CD4-positive, alpha-beta T cell treated with Interleukin-4 for 1 hour (primary cell): ENCODE results near the gene DIS3L2.

Source experiments
- DNase-seq, 2 donors: peaks; one replicate each; pipeline ENCODE4 v3.0.0-alpha.2; 2020 to 2022

DIS3L2 gene

DNA sequence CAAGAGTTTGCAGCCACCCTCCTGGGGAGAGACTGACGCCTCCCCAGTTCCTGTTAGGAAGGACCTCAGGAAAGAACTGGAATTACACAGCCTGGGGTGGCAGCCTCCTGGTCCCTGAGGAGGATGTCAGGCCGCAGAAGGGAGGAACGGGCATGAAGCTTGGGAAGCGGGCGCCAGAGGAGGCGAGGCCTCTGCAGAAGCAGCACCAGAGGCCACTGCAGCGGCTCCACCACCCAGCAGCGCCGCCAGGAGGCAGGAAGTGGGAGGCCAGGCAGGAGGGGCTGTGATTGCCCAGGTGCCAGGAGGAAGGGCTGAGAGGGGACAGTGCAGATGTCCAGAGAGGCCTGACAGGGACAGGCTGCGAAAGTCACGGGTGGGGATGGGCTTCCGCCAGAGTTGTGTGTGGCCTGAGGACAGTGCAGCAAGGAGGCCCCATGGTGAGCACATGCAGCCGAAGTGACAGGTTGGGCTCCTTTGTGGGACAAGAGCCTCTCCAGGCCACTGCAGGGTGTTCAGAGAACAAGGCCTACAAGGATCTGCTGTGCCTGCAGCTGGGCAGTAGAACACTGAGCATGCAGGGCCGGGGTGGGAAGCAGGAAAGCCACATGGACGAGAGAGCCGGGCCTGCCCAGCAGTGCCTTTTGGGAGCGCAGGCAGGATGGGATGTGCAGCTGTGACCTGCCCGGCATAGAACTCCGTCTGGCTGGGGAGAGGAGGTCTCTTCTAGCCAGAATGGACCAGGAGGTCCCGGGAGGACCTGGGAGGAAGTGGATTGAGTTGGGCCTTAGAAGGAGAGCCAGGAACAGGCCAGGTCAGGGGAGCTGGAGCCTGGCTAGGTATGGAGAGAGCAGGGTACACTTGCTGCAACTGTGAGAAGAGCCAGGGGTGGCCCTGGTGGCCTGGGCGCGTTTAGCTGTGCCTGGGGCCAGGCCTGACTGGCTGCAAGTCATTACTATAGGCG lies 377.9 kb downstream of the DIS3L2 start:
- DNase-seq, result no peak

DNA sequence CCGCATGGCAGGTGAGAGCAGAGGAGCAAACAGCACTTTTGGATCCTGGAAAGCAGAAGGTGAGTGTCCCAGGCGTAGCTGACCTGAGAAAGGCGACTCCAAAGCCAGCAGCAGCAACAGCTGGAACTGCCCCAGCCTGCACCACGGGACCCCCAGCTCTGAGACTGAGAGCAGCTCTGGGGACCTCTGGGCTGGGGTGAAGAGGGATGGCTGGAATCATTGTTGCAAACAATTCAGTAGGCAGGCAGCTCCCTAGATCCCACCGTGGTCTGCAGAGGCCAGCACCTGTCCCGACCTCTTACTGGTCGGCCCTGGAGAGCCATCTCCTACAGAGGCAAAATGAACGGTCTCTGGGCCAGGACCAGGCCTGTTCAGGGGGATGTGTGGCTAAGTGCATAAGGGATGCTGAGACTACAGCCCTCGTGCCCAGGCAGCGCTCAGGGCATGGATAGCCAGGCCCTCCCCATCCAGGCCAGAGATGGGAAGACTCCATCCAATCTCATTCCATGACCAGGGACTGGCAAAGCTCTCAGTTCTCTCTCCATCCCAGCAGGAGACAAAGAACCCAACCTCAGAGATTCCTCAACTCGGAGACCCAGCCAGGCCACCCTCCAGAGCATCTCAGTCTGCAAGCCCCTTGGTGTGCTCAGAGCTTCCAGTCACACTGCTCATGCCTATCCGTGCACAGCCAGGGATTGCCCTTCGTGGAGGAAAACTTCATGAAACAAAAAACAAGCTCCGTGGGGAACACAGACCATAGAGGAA lies 378.8 kb downstream of the DIS3L2 start:
- no peak for DNase-seq

DNA sequence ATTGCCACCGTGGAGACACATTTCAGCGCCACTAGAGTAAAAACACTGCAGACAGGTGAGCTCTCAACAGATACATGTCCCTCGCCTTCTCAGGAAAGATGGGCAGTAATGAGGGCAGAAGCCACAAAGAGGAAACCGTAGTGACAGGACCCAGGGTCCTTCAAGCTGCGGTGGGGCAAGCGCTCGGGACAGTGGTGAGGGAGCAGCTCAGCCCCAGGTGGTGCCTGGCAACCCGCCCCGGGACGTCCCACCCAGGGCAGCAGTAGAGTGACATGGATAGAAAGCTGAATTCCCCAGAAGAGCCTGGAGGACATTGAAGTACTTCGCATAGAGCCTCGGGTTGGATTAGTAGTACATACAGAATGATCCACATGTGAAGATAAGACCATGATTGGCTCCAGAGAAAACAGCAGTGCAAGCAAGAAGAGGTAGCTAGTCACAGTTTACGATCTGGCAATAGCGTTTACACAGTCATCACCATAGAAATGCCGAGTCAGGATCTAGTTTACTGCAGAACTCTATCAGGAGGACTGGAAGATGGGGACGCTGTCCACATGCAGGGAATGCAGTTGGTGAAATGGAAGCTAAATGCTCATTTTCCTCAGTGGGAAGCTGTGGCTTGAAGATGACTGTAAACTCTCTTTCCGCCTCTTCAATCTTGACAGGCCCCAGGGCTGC lies 379.7 kb downstream of the DIS3L2 start:
- no peak for DNase-seq

DNA sequence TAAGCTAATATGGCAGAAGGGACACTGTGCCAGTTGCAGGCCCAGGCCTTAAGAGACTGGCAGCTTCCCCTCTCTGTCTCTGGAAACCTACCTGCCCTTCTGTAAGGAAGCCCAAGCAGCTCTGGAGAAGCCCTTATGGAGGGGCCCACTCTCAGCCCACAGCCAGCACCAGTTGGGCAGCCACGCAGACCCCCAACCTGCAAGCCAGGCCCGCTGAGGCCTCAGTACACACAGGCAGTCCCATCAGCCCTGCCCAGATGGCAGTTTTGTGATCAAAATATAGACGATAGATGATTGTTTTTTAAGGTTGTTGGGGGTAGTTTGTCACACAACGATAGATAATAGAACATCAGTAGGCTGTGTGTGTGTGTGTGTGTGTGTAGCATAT lies 380.2 kb downstream of the DIS3L2 start:
- DNase-seq, result no peak

DNA sequence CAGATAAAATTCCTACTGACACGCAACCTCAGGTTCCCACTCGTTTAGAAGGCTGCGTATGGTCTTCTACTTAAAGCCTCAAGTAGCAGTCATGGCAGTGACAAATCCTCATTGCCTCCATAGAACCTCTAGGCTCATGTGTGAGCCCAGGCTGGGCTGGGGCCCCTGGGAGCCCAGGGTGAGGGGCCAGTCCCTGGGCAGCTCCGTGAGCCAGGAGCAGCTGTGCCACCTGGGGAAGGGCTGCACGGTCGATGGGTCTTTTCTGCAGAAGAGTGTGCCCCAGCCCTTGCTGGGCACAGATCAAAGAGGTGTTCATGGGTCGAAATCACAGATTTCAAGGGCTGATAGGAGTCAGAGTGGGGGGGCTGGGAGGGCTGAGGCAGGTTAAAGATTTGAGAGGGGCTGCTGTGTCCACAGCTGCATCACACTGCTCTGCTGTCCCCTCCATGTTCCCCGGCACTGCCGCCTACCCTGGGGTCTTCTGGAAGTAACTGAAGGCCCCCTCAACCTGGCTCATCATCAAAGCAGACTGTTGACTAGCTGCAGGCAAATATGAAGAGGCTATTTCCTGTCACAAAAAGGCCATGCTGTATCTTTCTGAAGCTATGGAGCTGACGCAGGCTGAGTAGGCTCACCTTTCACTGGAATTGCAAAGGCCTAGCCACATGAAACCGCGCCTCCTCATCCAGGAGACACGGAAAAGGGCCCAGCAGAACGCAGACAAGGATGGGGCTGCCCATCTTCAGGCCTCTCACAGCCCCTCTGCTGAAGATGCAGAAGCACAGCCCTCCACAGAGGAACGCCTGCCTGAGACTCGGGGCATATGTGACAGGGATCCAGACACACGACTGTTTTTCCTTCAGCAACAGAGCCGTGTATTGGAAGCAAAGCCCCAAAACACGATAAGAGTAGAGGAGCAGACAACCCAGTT lies 381.4 kb downstream of the DIS3L2 start:
- no peak for DNase-seq

DNA sequence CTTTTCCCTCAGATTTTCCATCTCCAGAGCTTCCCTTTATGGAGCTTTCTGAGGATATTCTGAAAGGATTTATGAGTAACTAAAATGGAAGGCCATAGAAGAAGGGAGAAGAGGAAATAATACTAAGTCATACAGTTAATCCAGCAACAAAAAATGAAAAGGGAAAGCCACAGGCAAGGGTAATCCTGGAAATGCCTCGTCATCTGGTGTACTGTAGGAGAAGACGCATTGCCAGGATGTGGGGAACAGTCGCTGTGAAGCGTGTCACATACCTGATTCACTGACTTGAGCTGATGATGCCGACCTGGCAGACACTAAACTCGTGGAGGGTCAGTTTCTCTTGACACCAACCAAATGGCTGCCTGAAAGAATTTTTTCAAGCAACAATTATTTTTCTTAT lies 382.3 kb downstream of the DIS3L2 start:
- DNase-seq, result no peak

DNA sequence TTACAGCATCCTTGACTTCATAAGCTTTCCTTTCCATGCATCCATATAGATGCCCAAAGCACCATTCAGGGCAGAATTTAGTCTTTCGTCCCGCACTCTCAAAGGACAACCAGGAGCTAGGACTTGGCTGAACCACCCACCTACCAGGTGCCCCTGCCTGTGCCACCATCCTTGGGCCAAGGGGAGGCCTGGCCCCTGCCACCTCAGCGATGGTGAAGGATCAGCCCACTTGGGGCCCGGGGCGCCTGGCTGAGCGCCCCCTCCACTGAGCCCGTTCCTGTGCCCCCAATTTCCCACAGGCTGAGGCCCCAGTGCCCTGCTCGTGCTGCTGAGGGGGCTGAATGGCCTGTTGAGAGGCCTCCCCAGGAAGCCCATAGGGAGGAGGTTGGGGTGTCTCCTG lies 383.7 kb downstream of the DIS3L2 start:
- no peak for DNase-seq

DNA sequence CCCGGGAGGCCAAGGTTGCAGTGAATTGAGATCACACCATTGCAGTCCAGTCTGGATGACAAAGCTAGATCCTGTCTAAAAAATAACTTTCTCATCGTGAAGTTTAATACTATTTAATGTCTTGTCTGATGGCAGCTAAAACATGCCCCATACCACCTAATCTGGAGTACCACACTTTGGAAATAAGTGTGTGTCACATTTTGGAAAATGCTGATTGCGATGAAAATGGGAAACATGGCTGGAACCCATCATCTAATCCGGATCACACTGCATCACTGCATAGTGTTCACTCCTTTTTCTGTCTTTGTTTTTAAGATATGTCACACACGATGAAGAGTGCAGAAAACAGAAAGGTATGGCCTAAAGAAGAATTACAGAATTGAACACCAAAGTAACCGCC lies 385.9 kb downstream of the DIS3L2 start:
- no peak for DNase-seq

DNA sequence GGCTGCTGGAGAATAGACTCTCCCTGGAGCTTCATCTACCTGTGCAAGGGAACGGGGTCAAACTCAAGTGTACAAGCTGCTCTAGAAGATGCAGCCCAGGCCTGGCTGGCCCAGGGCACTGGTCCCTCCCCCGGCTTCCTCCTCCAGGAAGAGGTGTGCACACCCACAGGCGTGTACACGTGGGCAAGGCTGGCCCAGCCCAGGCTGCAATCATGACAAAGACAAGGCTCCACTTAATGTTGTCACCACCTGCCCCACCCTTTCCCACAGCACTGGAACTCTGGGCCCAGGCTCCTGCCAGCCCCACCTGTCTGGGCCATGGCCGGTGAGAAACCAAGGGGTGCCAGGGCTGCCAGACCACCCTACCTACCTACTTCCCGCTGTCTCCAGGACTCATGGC lies 387.4 kb downstream of the DIS3L2 start:
- DNase-seq, result no peak

DNA sequence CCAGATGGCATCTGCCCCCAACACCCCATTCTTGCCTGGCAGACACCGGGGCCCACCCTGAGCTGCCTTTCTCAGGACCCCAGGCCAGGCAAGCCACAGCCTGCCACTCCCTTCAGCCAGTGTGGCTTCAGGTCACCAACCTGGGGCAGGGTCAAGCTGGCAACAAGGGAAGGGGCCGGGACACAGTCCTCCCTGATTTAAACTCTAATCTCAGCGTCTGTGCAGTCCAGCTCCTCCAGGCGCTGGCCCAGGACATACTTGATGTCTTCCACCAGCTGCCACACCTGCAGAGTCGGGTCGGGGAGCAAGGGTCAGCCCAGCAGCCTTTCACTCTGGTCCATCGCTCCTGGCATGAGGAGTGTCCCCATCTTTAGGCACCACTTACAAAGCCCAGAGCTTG lies 388.0 kb downstream of the DIS3L2 start:
- DNase-seq, result no peak

DNA sequence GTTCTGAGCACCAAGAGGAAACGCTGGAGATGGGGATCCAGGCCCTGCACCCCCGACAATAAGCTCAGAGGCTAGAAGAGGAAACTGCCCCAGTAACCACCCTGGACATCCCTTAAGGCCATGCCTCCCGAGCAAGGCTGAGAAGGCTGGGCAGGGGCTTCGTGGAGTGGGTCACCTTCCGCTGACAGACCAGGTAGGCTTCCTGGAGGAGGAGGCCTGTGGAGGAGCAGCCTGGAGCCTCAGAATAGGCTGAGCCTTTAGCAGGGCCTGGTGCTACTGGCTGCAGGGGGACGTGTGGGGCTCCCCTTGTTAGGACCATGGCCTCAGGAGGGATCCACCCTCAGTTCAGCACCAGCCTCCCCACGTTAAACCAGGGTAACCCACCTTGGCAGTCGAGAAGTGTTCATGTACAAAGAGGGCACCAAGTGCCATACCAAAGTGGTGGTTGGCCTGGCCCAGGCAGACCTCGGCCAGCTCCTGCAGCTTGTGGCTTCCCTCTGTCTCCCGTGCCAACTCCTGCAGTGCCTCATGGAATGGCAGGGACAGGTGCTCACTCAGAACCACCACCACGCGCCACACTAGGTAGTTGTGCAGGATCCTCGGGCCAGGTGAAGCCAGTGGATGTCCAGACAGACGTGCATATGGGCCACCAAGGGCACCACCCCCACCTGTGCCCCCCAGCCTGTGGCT lies 388.6 kb downstream of the DIS3L2 start:
- DNase-seq, result no peak

DNA sequence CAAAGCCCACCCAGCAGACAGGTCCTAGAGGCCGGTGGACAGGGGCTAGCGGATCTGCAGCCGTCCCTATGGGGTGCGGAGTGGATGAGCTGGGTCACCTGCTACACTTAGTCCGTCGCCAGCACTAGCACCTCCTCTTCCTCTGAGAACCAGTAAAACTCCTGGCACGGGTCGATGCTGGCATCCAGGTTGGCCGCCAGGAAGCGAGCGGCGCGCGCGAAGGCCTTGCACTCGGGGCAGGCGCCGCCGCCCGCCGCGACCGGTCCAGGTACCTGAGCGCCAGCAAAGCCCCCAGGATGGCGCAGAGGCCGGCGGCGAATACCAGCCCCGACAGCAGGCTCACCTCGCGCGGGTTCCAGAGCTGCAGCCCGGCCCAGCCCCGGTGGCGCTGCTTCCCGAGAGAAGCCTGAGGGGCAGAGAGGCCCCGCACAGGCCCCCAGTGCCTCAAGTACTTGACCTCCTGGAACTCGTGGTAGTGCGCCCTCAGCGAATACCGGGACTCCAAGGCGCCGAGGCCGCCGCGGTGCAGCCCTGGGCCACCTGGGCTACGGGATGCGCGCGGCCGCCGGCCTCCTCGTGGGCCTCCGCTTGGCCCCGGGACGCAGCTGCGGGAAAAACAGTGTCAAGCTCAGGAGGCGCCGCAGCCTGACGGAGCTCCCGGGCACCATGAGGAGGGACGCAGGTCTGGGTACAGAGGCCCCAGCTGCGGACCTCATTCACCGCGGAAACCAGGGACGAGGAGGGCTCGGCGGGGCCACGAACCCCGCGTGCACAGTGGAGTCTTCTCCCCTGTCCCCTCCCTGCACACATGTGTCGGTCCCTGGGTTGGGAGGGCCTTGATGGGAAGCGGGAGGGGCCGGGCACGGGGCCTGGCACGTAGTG lies 389.5 kb downstream of the DIS3L2 start:
- DNase-seq, result no peak

DNA sequence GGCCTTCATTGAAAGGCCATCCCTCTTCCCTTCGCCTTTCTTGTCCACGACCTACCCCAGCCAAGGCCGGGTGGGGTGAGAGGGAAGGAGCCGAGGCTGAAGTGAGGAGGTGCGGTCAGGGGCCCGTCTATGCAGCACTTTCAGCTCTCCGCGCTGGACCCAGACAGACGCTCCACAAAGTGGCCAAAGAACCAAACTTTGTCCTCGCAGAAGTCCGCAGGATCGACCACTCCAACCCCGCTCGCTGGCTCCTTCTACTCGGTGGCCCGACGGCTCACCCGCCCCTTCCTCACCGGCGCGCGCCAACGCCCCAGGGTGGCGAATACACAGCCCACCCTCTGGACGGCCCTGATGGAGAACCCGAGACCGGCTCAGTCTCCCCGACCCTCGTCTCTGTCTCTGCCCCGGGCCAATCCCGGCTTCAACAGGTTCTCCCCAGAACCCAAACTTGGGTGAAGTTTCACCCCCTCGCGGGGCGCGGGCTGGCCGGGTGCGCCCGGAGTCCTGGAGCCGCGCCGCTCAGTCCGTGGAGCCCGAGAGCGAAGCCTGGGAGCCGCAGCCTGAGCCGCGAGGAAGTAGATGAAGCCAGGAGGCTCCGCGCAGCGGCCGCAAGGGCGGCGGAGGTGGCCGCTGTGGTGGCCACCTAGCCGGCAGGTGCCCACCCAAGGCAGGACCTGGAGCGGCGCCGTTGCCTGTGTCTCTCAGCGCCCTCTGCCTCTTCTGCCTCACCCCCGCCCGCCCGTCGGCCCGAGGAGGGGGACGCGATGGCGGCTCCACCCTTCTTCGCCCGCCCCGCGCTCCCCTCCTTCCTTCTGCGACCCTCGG lies 390.4 kb downstream of the DIS3L2 start:
- no peak for DNase-seq

DNA sequence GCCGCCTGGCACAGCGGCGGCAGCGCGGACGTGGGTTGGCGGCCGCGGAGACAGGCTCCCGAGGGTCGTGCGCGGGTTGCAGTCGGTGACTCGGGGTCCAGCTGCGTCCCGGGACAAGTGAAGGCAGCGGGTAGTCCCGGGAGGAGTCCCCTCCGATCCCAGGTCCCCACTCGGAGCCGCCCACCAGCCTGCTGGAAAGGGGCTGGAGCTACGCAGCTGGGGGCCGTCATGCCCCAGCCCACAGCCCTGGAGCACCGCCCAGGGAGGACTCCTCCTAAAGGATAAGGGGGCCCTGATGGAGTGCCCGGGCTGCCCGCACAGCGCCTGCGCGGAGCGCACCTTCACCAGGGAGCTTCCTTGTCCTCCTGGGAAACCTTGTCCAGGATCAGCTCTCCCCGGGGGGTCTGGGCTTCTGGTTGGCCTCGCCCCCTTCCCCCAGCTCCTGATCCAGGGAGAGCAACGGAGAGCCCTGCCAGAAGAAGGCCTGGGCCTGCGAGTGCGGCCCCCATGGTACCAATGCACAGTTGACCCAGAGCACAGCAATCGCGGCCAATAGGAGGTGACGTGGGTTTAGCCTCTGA lies 391.1 kb downstream of the DIS3L2 start:
- DNase-seq, result no peak

DNA sequence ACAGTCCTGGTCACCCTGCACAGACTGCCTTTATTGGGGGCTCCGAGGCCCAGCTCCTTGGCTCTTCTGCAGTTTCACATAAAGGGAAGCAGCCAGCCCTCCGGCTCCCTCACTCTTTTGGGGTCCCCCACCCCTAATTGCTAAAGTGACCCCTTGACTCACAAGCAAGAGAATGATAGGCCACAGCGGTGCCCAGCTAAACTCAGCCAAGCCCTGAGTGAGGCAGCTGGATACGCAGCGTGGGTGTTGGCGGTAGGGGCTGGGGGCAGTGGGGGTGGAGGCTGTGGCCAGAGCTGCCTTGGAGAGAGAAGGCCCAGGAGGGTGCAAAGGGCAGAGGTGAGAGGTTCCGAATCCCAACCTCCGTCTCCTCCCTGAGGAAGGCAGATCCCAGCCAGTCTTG lies 391.6 kb downstream of the DIS3L2 start:
- no peak for DNase-seq

DNA sequence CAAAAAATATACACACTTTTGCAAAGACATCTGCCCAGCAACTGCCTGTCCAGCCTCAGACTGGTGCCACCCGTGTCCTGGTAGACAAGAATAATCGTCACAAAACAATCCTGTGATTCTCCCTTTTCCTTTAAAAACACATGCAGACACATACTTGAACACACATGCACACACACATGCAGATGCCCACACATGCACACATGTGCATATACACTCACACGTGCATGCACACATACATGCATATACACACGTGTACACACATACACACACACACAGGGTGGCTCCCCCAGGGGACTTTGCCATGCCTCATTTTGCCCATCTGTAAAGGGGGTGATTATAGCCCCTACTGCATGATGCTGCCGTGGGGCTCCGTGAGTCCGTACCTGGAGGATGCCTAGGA lies 392.1 kb downstream of the DIS3L2 start:
- DNase-seq, result no peak

DNA sequence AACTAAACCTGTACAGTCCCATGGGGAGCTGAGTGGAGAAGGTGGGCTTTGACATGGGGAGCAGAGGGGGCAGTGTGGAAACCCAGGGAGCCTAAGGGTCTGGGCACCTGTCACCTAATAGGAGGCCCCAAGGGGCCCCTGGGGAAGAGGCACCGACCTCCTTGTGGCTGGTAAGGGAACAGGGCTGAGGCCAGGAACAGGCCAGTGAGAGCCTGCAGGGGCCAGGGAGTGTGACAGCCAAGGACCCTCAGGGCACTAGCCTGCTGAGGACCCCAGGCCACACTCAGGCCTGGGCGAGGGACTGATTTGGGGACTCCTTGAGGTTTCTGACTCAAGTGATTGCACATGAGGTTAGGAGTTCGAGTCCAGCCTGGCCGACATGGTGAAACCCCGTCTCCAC lies 392.6 kb downstream of the DIS3L2 start:
- DNase-seq, result no peak

DNA sequence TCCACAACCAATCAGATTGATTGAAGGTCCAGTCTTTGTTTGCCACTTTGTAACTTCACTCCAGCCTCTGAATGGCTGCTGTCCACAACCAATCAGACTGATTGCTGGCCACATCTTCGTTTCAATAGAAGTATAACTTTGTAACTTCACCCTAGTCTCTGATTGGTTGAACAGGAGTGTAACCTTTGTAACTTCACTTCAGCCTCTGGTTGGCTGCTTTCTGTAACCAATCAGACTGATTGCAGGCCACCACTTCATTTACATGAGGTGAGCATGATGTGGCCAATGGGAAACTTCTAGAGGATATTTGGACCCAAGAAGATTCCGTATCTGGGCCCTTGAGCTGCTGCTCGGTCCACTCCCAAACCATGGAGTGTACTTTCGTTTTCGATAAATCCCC lies 400.1 kb downstream of the DIS3L2 start:
- no peak for DNase-seq

DNA sequence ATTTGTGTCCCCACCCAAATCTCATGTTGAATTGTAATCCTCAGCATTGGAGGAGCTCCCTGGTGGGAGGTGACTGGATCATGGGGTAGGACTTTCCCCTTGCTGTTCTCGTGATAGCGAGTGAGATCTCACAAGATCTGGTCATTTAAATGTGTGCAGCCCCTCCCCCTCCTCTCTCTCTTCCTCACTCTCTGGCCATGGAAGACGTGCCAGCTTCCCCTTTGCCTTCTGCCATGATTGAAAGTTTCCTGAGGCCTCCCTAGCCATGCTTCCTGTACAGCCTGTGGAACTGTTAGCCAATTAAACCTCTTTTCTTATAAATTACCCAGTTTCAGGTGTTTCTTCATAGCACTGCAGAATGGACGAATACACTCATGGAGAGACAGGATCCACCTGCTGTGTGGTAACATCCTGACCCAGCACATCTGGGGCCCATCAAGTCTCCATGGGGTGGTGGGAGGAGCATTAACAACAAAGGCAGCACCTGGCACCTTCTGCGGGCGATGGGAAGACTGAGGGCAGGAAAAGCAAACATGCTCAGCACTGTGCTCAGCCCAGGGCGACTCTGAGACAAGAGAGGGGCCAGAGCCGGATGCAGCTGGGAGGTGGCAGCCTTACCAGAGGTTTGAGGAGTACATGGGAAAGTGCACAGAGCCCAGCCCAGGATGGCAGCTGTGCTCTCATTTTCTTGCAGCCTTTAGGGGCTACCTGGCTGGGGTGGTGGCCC lies 400.8 kb downstream of the DIS3L2 start:
- DNase-seq, result no peak
